ENCODE results near the gene HNF1B. TPM values are rescaled to one million over a fixed set of nuclear protein-coding genes. Genes with fewer than 3 reads are reported as not detected.

Gene HNF1B
- total RNA-seq, 1 experiment from 2014 or later, result not detected

DNA sequence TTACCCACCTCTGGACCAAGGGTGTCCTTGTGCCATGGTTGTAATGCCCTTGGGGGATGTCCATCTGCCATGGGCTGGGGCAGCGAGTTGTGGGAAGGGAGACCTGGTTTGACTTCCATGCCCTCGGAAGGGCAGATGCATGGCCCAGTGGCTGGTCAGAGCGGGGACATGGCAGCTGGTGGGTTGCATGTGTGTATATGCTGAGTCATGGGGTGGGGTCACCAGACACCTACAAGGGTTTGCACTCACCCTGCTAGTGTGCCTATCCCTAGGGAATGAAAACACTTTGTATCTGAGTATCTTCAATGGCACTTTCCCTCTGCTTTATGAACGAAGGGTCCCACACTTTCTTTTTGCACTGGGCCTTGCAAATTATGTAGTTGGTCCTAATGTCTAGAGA lies 10.6 kb upstream of the HNF1B start:
- no peak for DNase-seq (ENCODE audit: unreplicated experiment)
- no peaks in the 10 kb centered on the region for H3K9me3 Mint-ChIP-seq (ENCODE audit: unreplicated experiment)
- no peaks in the 10 kb centered on the region for H3K36me3 Mint-ChIP-seq (ENCODE audit: insufficient read depth, unreplicated experiment)
- ChIA-PET CTCF (no interaction called here), POLR2A (no interaction called here)
- TF ChIP-seq, protein P1, sequence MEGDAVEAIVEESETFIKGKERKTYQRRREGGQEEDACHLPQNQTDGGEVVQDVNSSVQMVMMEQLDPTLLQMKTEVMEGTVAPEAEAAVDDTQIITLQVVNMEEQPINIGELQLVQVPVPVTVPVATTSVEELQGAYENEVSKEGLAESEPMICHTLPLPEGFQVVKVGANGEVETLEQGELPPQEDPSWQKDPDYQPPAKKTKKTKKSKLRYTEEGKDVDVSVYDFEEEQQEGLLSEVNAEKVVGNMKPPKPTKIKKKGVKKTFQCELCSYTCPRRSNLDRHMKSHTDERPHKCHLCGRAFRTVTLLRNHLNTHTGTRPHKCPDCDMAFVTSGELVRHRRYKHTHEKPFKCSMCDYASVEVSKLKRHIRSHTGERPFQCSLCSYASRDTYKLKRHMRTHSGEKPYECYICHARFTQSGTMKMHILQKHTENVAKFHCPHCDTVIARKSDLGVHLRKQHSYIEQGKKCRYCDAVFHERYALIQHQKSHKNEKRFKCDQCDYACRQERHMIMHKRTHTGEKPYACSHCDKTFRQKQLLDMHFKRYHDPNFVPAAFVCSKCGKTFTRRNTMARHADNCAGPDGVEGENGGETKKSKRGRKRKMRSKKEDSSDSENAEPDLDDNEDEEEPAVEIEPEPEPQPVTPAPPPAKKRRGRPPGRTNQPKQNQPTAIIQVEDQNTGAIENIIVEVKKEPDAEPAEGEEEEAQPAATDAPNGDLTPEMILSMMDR (IDR thresholded peaks at IDR 0.05; ENCODE audit: unreplicated experiment), result no peak
- no peak overlapping the region for H3K27ac Mint-ChIP-seq (ENCODE audit: low read depth, unreplicated experiment)
- H3K4me3 Mint-ChIP-seq (ENCODE audit: unreplicated experiment), result no peak overlapping the region
- no TSS peak for BruUV-seq (replicated peaks)
- intact Hi-C loops (cut with micrococcal nuclease), result no loop called here
- no peaks in the 10 kb centered on the region for H3K27me3 Mint-ChIP-seq (ENCODE audit: insufficient read depth, unreplicated experiment)
- H3K4me1 Mint-ChIP-seq (ENCODE audit: insufficient read depth, unreplicated experiment), result no peaks in the 10 kb centered on the region

DNA sequence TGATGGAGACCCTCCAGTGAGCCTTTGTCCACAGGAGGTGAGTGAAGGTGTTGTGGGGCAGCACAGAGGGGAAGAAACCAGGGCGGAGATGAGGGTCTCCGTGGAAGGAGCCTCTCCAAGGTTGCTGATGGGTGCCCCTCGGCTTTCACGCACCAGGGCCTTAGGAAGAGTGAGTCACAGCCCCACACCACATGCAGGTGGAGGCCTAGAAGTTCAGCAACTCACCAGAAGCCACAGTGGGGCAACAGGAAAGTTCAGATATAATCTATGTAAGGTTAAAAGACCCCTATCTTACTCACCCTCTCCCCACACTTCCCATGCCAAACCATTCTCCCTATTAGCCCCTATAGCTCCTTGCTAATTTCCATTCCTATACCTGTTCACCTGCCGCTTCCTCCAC lies 9.5 kb upstream of the HNF1B start:
- Mint-ChIP-seq H3K4me3 (ENCODE audit: unreplicated experiment) (no peak overlapping the region), H3K27me3 (ENCODE audit: insufficient read depth, unreplicated experiment) (no peaks in the 10 kb centered on the region), H3K36me3 (ENCODE audit: insufficient read depth, unreplicated experiment) (no peaks in the 10 kb centered on the region), H3K27ac (ENCODE audit: low read depth, unreplicated experiment) (no peak overlapping the region), H3K9me3 (ENCODE audit: unreplicated experiment) (no peaks in the 10 kb centered on the region), H3K4me1 (ENCODE audit: insufficient read depth, unreplicated experiment) (no peaks in the 10 kb centered on the region)
- intact Hi-C loops (cut with micrococcal nuclease), result no loop called here
- ChIA-PET CTCF (interaction anchor here (0.6 to 1.6 kb wide), 2 partner anchors 16 kb away, joined by 3 to 6 read pairs; no protein-coding TSS in a partner anchor), POLR2A (no interaction called here)
- no peak for DNase-seq (ENCODE audit: unreplicated experiment)
- TF ChIP-seq, protein P1 (IDR thresholded peaks at IDR 0.05; ENCODE audit: unreplicated experiment), result no peak
- no TSS peak for BruUV-seq (replicated peaks)

DNA sequence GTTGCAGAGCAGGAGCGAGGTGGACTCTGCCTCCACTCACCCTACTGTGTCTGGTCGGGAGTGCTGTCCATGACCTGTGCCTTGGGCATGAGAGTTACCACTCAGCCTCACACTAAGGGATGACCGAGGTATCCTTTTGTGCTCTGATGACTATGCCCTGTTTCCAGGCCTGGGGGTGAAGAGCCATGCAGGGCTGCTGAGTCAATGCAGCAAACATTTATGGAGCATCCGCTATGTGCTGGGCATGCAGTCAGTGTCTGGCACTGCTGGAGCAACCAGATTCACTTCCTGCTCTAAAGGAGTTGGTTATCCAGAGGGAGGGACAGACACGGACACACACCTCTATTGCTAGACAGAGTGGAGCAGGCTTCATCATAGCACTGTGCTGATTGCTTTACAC lies 7.6 kb upstream of the HNF1B start:
- CTCF ChIA-PET, result interaction anchor here (0.6 kb wide), 2 partner anchors 102 to 134 kb away, joined by 4 to 5 read pairs; no protein-coding TSS in a partner anchor
- peak; percentile 43 for DNase-seq (ENCODE audit: unreplicated experiment)
- BruUV-seq (replicated peaks), result no TSS peak
- intact Hi-C loops (cut with micrococcal nuclease), result no loop called here
- TF ChIP-seq, protein P1 (IDR thresholded peaks at IDR 0.05; ENCODE audit: unreplicated experiment), result no peak
- H3K27ac Mint-ChIP-seq (ENCODE audit: low read depth, unreplicated experiment), result no peak overlapping the region
- H3K4me3 Mint-ChIP-seq (ENCODE audit: unreplicated experiment), result no peak overlapping the region
- POLR2A ChIA-PET, result interaction anchor here (0.6 kb wide), 1 partner anchor 168 kb away, joined by 3 read pairs; no protein-coding TSS in a partner anchor
- no peaks in the 10 kb centered on the region for H3K9me3 Mint-ChIP-seq (ENCODE audit: unreplicated experiment)
- H3K4me1 Mint-ChIP-seq (ENCODE audit: insufficient read depth, unreplicated experiment), result no peaks in the 10 kb centered on the region
- H3K36me3 Mint-ChIP-seq (ENCODE audit: insufficient read depth, unreplicated experiment), result no peaks in the 10 kb centered on the region
- peaks cover 9% of the 10 kb centered on the region for H3K27me3 Mint-ChIP-seq (ENCODE audit: insufficient read depth, unreplicated experiment)

DNA sequence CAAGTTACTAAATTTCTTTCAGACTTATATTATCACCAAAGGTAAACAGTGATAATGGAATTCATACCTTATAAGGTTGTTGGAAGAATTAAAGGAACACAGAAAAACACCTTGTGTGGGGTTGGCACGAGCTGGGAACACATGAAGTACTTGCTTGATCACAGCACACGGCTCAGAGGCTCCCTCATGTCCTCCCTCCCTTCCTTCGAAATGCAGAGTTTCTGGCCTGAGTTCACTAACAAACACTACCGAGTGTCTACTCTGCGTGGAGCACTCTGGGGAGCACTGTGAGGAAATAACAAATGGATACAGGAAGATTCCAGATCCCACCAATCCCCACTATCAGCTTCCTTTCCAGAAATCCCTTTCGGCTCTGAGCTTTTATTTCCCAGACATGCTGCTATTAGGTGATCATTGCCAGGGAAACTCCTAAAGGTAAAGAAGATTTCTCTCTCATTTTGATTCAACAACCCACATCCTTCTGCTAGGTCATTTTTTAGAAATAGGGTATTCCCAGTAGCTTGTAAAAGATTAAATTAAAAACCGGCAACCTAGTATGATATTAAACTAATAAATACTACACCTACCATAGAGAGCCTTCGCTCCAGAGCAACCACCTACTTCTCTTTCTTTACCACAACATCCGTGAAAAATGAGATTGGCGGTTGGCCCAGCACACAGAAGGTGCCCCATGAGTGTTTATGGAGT lies 6.1 kb upstream of the HNF1B start:
- Mint-ChIP-seq H3K27me3 (ENCODE audit: insufficient read depth, unreplicated experiment) (peaks cover 24% of the 10 kb centered on the region), H3K36me3 (ENCODE audit: insufficient read depth, unreplicated experiment) (no peaks in the 10 kb centered on the region), H3K27ac (ENCODE audit: low read depth, unreplicated experiment) (no peak overlapping the region), H3K4me3 (ENCODE audit: unreplicated experiment) (no peak overlapping the region), H3K4me1 (ENCODE audit: insufficient read depth, unreplicated experiment) (no peaks in the 10 kb centered on the region), H3K9me3 (ENCODE audit: unreplicated experiment) (no peaks in the 10 kb centered on the region)
- BruUV-seq (replicated peaks), result no TSS peak
- POLR2A ChIA-PET, result interaction anchor here (0.8 kb wide), 1 partner anchor 17 kb away, joined by 3 read pairs; no protein-coding TSS in a partner anchor
- intact Hi-C loops (cut with micrococcal nuclease), result no loop called here
- CTCF ChIA-PET, result interaction anchor here (1.0 to 1.1 kb wide), 2 partner anchors 13 to 50 kb away, joined by 3 read pairs; no protein-coding TSS in a partner anchor
- DNase-seq (ENCODE audit: unreplicated experiment), result no peak
- TF ChIP-seq, protein P1 (IDR thresholded peaks at IDR 0.05; ENCODE audit: unreplicated experiment), result no peak

Data from MCF 10A (cell line).